ENCODE measurements around the gene EBI3. TPM values are rescaled to one million over a fixed set of nuclear protein-coding genes. Genes with fewer than 3 reads are reported as not detected.

EBI3 gene
- total and polyA plus RNA-seq, 2 of the 13 experiments (the other 11 are each of a cell fraction or from before 2014, with no cell fraction given): 3.4 TPM; not detected in 1

DNA sequence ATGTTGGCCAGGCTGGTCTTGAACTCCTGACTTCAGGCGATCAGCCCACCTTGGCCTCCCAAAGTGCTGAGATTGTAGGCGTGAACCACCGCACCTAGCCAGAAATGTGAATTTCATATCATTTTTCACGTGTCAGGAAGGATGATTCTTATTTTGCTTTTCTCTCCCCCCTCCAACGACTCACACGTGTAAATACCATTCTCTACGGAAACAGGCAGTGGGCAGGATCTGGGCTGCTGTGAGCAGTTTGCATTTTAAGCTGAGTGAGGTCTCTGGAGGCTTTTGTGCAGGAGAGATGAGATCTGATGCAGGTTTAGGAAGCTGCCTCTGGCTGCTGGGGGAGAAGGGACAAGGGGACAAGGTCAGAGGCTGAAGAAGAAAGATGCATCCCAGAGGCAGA is 35.0 kb upstream of the EBI3 start (continued):
- TF ChIP-seq, protein P1, sequence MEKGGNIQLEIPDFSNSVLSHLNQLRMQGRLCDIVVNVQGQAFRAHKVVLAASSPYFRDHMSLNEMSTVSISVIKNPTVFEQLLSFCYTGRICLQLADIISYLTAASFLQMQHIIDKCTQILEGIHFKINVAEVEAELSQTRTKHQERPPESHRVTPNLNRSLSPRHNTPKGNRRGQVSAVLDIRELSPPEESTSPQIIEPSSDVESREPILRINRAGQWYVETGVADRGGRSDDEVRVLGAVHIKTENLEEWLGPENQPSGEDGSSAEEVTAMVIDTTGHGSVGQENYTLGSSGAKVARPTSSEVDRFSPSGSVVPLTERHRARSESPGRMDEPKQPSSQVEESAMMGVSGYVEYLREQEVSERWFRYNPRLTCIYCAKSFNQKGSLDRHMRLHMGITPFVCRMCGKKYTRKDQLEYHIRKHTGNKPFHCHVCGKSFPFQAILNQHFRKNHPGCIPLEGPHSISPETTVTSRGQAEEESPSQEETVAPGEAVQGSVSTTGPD (CRISPR knock-in tag; IDR thresholded peaks at IDR 0.05): no peak
- TF ChIP-seq CCDC6 (CRISPR knock-in tag; IDR thresholded peaks at IDR 0.05) (no peak), RFX5 (IDR thresholded peaks at IDR 0.05; ENCODE audit: low read depth, low read length) (no peak), ZNF142 (CRISPR knock-in tag; IDR thresholded peaks at IDR 0.05) (no peak)
- TF ChIP-seq, protein P2, sequence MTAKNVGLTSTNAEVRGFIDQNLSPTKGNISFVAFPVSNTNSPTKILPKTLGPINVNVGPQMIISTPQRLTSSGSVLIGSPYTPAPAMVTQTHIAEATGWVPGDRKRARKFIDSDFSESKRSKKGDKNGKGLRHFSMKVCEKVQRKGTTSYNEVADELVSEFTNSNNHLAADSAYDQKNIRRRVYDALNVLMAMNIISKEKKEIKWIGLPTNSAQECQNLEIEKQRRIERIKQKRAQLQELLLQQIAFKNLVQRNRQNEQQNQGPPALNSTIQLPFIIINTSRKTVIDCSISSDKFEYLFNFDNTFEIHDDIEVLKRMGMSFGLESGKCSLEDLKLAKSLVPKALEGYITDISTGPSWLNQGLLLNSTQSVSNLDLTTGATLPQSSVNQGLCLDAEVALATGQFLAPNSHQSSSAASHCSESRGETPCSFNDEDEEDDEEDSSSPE (CRISPR knock-in tag; IDR thresholded peaks at IDR 0.05): no peak
